ENCODE measurements around the gene AMZ1. TPM values are rescaled to one million over a fixed set of nuclear protein-coding genes. Genes with fewer than 3 reads are reported as not detected.
"Not testable (repeated sequence)": the region's sequence is repeated elsewhere in the genome, so short reads cannot be mapped to it uniquely, and the experiment has no call there.

AMZ1 gene
- total RNA-seq, 3 donors from 2014 or later (not counting 1 experiment from before 2014, with no cell fraction given), result 0.07 to 1.2 (median 0.27) TPM

GRCh38 chr7:2736411-2736914 lies 48.5 kb downstream of the AMZ1 start:
- H3K4me3 Mint-ChIP-seq, result no peak overlapping the region
- ATAC-seq, result no peak
- Histone ChIP-seq H3K27me3 (ENCODE audit: control insufficient read depth, insufficient read depth, low read length) (no peaks in the 10 kb centered on the region), H3K4me3 (ENCODE audit: low read length) (no peak overlapping the region), H3K36me3 (ENCODE audit: control insufficient read depth, insufficient read depth, low read length) (no peaks in the 10 kb centered on the region), H3K27ac (ENCODE audit: low read length) (no peak overlapping the region), H3K9me3 (ENCODE audit: control insufficient read depth, insufficient read depth, low read length) (no peaks in the 10 kb centered on the region), H3K4me1 (ENCODE audit: control insufficient read depth, insufficient read depth, low read length) (peaks cover 28% of the 10 kb centered on the region)
- intact Hi-C loops (cut with micrococcal nuclease), result no loop called here
- H3K4me1 Mint-ChIP-seq, result peaks cover 22 to 35% of the 10 kb centered on the region in 2 donors
- peaks cover 10 to 14% of the 10 kb centered on the region in 2 donors for H3K27me3 Mint-ChIP-seq (ENCODE audit: low read depth in 2 of 2)
- no peaks in the 10 kb centered on the region for H3K36me3 Mint-ChIP-seq
- H3K9me3 Mint-ChIP-seq, result no peaks in the 10 kb centered on the region
- no peak for DNase-seq
- no peak overlapping the region for H3K27ac Mint-ChIP-seq
- TF ChIP-seq CTCF (IDR thresholded peaks at IDR 0.05), result no peak
- 59% methylated on average over 17 of the region's 17 CpGs for WGBS (ENCODE audit: insufficient coverage)

GRCh38 chr7:2737005-2737743 lies 49.2 kb downstream of the AMZ1 start:
- ATAC-seq; H3K27ac Mint-ChIP-seq; intact Hi-C loops (cut with micrococcal nuclease); H3K36me3 ChIP-seq (ENCODE audit: control insufficient read depth, insufficient read depth, low read length); H3K9me3 Mint-ChIP-seq; H3K36me3 Mint-ChIP-seq; H3K9me3 ChIP-seq (ENCODE audit: control insufficient read depth, insufficient read depth, low read length); H3K27me3 ChIP-seq (ENCODE audit: control insufficient read depth, insufficient read depth, low read length); DNase-seq; H3K27ac ChIP-seq (ENCODE audit: low read length); H3K4me3 ChIP-seq (ENCODE audit: low read length); H3K4me3 Mint-ChIP-seq: not testable (repeated sequence)
- H3K4me1 ChIP-seq (ENCODE audit: control insufficient read depth, insufficient read depth, low read length), result peaks cover 28% of the 10 kb centered on the region
- Mint-ChIP-seq H3K4me1 (peaks cover 22 to 31% of the 10 kb centered on the region in 2 donors), H3K27me3 (ENCODE audit: low read depth in 2 of 2) (peaks cover 10 to 14% of the 10 kb centered on the region in 2 donors)
- WGBS (ENCODE audit: insufficient coverage), result 94% methylated on average over 12 of the region's 15 CpGs

GRCh38 chr7:2737771-2738540 lies 50.0 kb downstream of the AMZ1 start:
- peaks cover 22 to 27% of the 10 kb centered on the region in 2 donors for H3K4me1 Mint-ChIP-seq
- no peaks in the 10 kb centered on the region for H3K36me3 Mint-ChIP-seq
- WGBS (ENCODE audit: insufficient coverage), result 54% methylated on average over 18 of the region's 18 CpGs
- H3K9me3 Mint-ChIP-seq, result no peaks in the 10 kb centered on the region
- Histone ChIP-seq H3K9me3 (ENCODE audit: control insufficient read depth, insufficient read depth, low read length) (no peaks in the 10 kb centered on the region), H3K27me3 (ENCODE audit: control insufficient read depth, insufficient read depth, low read length) (no peaks in the 10 kb centered on the region), H3K4me1 (ENCODE audit: control insufficient read depth, insufficient read depth, low read length) (peaks cover 28% of the 10 kb centered on the region), H3K4me3 (ENCODE audit: low read length) (no peak overlapping the region), H3K36me3 (ENCODE audit: control insufficient read depth, insufficient read depth, low read length) (no peaks in the 10 kb centered on the region), H3K27ac (ENCODE audit: low read length) (no peak overlapping the region)
- no peak overlapping the region for H3K4me3 Mint-ChIP-seq
- ATAC-seq, result no peak
- intact Hi-C loops (cut with micrococcal nuclease), result no loop called here
- no peak for TF ChIP-seq CTCF (IDR thresholded peaks at IDR 0.05)
- no peak overlapping the region for H3K27ac Mint-ChIP-seq
- peaks cover 10 to 14% of the 10 kb centered on the region in 2 donors for H3K27me3 Mint-ChIP-seq (ENCODE audit: low read depth in 2 of 2)
- DNase-seq, result no peak
